ENCODE results near the gene ASTL. TPM values are rescaled to one million over a fixed set of nuclear protein-coding genes. Genes with fewer than 3 reads are reported as not detected.
A peak's percentile ranks its signal among the peaks of the same experiment; 100 is the strongest.

The ASTL gene
- total RNA-seq, 1 donor from 2014 or later, result not detected

DNA sequence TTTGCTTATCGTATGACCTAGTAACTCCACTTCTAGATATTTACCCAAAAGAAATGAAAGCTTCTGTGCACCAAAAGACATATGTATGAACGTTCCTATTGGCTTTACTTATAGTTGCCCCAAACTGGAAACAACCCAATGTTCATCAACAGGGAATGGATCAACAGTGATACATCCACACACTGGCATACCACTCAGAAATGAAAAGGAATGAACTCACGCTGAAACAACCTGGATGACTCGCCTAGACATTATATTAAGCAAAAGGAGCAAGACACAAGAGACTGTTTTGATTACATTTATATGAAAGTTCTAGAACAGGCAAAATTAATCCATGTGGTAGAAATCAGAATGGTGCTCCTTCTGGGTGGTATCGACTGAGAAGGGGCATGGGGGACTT is 40.9 kb downstream of the ASTL start:
- no peak for TF ChIP-seq CTCF (IDR thresholded peaks at IDR 0.05; ENCODE audit: insufficient read depth, low read length, severe bottlenecking)
- FAIRE-seq (no peak), DNase-seq (ENCODE audit: low read depth) (peak; percentile 63)

GRCh38 chr2:96095116-96095636 is 43.1 kb downstream of the ASTL start:
- Histone ChIP-seq H3K4me3 (ENCODE audit: low read depth, low read length) (no peak overlapping the region), H3K36me3 (ENCODE audit: control insufficient read depth, insufficient read depth, low read length) (no peaks in the 10 kb centered on the region), H3K27me3 (ENCODE audit: control insufficient read depth, insufficient read depth, low read length) (peaks cover 8% of the 10 kb centered on the region)
- DNase-seq (ENCODE audit: low read depth) (no peak), FAIRE-seq (no peak)
- TF ChIP-seq CTCF (IDR thresholded peaks at IDR 0.05; ENCODE audit: insufficient read depth, low read length, severe bottlenecking), result no peak

More for the DNA sequence above, 40.9 kb downstream of the ASTL start:
- H3K27me3 ChIP-seq (ENCODE audit: control insufficient read depth, insufficient read depth, low read length), result peaks cover 3% of the 10 kb centered on the region
- no peak overlapping the region for H3K4me3 ChIP-seq (ENCODE audit: low read depth, low read length)
- H3K36me3 ChIP-seq (ENCODE audit: control insufficient read depth, insufficient read depth, low read length), result no peaks in the 10 kb centered on the region

- FAIRE-seq (no peak), DNase-seq (ENCODE audit: low read depth) (no peak)
- no peaks in the 10 kb centered on the region for H3K36me3 ChIP-seq (ENCODE audit: control insufficient read depth, insufficient read depth, low read length)
- TF ChIP-seq CTCF (IDR thresholded peaks at IDR 0.05; ENCODE audit: insufficient read depth, low read length, severe bottlenecking), result no peak
- H3K4me3 ChIP-seq (ENCODE audit: low read depth, low read length), result no peak overlapping the region
- peaks cover 11% of the 10 kb centered on the region for H3K27me3 ChIP-seq (ENCODE audit: control insufficient read depth, insufficient read depth, low read length)
Measured at GRCh38 chr2:96093528-96093927, 44.8 kb downstream of the ASTL start.

DNA sequence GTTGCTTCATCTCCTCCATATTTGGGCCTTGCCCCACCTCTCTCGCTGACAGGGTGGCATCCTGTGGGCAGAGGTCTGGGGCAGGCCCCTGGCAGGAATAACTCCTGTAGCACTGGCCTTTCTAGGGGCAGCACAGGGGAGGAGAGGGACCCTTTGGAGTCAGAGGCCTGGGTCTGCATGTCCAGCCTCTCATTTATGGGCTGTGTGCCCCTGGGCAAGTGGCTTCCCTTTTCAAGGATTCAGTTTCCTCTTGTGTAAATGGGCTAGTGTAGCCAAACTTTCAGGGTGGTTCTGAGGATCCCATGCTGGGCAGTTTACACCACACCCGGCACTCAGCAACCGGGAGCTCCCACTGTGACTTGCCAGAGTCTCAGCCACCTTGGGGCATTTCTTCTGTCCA is 45.4 kb downstream of the ASTL start:
- Histone ChIP-seq H3K36me3 (ENCODE audit: control insufficient read depth, insufficient read depth, low read length) (no peaks in the 10 kb centered on the region), H3K27me3 (ENCODE audit: control insufficient read depth, insufficient read depth, low read length) (peaks cover 11% of the 10 kb centered on the region), H3K4me3 (ENCODE audit: low read depth, low read length) (no peak overlapping the region)
- FAIRE-seq (no peak), DNase-seq (ENCODE audit: low read depth) (no peak)
- TF ChIP-seq CTCF (IDR thresholded peaks at IDR 0.05; ENCODE audit: insufficient read depth, low read length, severe bottlenecking), result no peak

DNA sequence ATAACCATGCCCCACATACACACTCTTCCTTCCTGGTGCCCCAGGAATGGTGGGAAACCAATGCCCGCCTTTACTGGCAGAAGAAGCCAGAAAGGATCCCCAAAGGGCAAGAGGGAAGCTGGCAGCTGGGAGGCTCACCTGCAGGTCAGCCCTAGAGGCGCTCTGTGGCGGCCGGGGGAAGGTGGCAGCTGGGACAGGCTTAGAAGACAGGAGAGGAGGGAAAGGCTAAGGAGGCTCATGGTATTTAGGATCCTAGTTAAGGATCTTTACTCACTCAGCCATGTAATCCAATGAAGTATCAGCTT is 45.8 kb downstream of the ASTL start:
- no peak for TF ChIP-seq CTCF (IDR thresholded peaks at IDR 0.05; ENCODE audit: insufficient read depth, low read length, severe bottlenecking)
- DNase-seq (ENCODE audit: low read depth), result no peak

More for the DNA sequence above, 45.8 kb downstream of the ASTL start:
- peaks cover 11% of the 10 kb centered on the region for H3K27me3 ChIP-seq (ENCODE audit: control insufficient read depth, insufficient read depth, low read length)
- FAIRE-seq, result no peak
- no peak overlapping the region for H3K4me3 ChIP-seq (ENCODE audit: low read depth, low read length)
- H3K36me3 ChIP-seq (ENCODE audit: control insufficient read depth, insufficient read depth, low read length), result no peaks in the 10 kb centered on the region

All from bronchial epithelial cell (primary cell).